Kidney (tissue), 14 donors: Measurements from ENCODE around the gene NLRP12. TPM values are rescaled to one million over a fixed set of nuclear protein-coding genes. Genes with fewer than 3 reads are reported as not detected.

Experiments
- DNase-seq, 5 donors: peaks; one replicate each; pipeline ENCODE4 v3.0.0-alpha.2; 2013 to 2020
- FAIRE-seq: peaks from 2 replicates; lab custom pipeline; 2012; peaks lifted over from hg19 to GRCh38; lab: Jason Lieb, UNC
- H3K27ac ChIP-seq, 2 donors: one replicate each; pipeline ENCODE4 v1.7.0; 2013; ENCODE audit warnings: low read depth in 2 of 2, low read length in 2 of 2, inconsistent platforms in 1 of 2
- H3K27me3 ChIP-seq: one replicate; pipeline ENCODE4 v1.7.1; 2013; ENCODE audit warnings: low read length, inconsistent platforms; ENCODE audit not compliant: control insufficient read depth, insufficient read depth
- H3K36me3 ChIP-seq, 3 donors: one replicate each; pipeline versions ENCODE4 v1.7.0 to v1.7.1; 2013; ENCODE audit warnings: low read length in 3 of 3, control low read depth in 1 of 3, inconsistent platforms in 1 of 3; ENCODE audit not compliant: insufficient read depth in 3 of 3, control insufficient read depth in 2 of 3
- H3K4me1 ChIP-seq, 3 donors: one replicate each; pipeline versions ENCODE4 v1.7.0 to v1.7.1; 2013; ENCODE audit warnings: low read length in 3 of 3, inconsistent platforms in 1 of 3, low read depth in 1 of 3; ENCODE audit not compliant: control insufficient read depth in 2 of 3, insufficient read depth in 2 of 3
- H3K4me3 ChIP-seq, 3 donors: one replicate each; pipeline versions ENCODE4 v1.7.0 to v1.8.1; 2013; ENCODE audit warnings: low read length in 3 of 3, control low read depth in 1 of 3, inconsistent platforms in 1 of 3
- H3K9ac ChIP-seq, 3 donors: one replicate each; pipeline versions ENCODE4 v1.7.0 to v1.7.1; 2013; ENCODE audit warnings: low read length in 3 of 3, control low read depth in 1 of 3, inconsistent platforms in 1 of 3
- H3K9me3 ChIP-seq, 3 donors: one replicate each; pipeline versions ENCODE4 v1.7.0 to v1.7.1; 2013; ENCODE audit warnings: low read length in 3 of 3, control low read depth in 1 of 3, inconsistent platforms in 1 of 3; ENCODE audit not compliant: control insufficient read depth in 2 of 3, insufficient read depth in 1 of 3
- CTCF ChIP-seq: IDR thresholded peaks from 3 replicates; pipeline ENCODE4 v1.5.1; 2012; ENCODE audit warnings: mild to moderate bottlenecking, moderate library complexity, borderline replicate concordance; ENCODE audit not compliant: insufficient read depth; ENCODE audit errors: extremely low read depth
- intact Hi-C: fragments of 100-400 bp; cut with DNase I; formaldehyde crosslinking; loops from one replicate; pipeline ENCODE4 v1.11.1; 2022
- polyA plus RNA-seq: library from polyadenylated mRNA; stranded (reverse); fragments of 350-450 nt; fragmentation: Illumina TruSeq; extraction: RNeasy Lipid Tissue Mini Kit (QIAGEN cat#74804); gene quantifications from one replicate; pipeline ENCODE4 v1.2.3, GENCODE V29; 2014; ENCODE audit warnings: low read depth, low replicate concordance; ENCODE audit not compliant: insufficient read depth
- total RNA-seq: library from RNA; stranded (reverse); fragmentation: NEBNext Ultra II Directional; extraction: Animal tissue kit (Norgen Biotek cat#: 25700); gene quantifications from one replicate; pipeline ENCODE4 v1.2.1, GENCODE V29; 2021
- donor health status: control.
- donor health status: control.
- donor health status: control.
- donor health status: control.
- donor health status: control.
- donor health status: DM: yes; HTN: yes; CAD: no.
- donor health status: Normal renal cell carcinoma (clear cell type).

The NLRP12 gene
- total and polyA plus RNA-seq, 2 donors from 2014 or later = 1.1 TPM; not detected in 1

- H3K9me3 ChIP-seq = no peaks in the 10 kb centered on the region
- TF ChIP-seq CTCF = no peak
- FAIRE-seq = no peak
These were observed 29.1 kb downstream of the NLRP12 start for GRCh38 chr19:53795019-53795418.

DNA sequence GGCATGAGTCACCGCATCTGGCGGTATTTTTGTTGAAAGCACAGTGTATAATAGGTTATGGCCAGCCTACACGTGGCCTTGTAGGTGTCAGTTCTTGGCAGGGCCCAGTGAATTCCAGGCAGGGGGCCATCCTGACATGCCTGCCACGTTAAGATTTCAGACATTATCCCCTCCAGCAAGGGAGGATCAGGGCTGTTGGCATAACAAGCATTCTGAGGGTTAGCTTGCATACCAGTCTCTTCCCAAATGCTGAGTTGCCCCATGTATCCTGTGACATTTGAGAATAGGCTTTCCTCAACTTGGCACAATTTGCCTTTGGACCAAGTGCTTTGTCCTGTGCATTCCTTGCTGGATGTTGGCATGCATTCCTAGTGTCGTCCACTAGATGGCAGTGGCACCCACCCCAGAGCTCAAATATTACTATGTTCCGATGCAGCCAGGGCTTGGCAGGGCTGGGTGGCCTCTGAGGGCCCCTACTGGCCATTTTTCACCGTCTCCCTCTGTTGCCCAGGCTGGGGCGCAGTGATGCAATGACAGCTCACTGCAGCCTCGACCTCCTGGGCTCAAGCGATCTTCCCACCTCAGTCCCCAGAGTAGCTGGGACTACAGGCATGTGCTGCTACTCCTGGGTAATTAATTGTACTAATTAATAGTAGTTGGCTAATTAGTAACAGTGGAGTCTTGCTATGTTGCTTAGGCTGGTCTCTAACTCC is 31.2 kb downstream of the NLRP12 start:
- no peak overlapping the region for H3K27ac ChIP-seq
- no peak overlapping the region for H3K4me3 ChIP-seq
- H3K9ac ChIP-seq = no peak overlapping the region
- DNase-seq (peak; percentile 89 to 90 (median 90)), FAIRE-seq (peak; percentile 84)
- H3K9me3 ChIP-seq = no peaks in the 10 kb centered on the region
- H3K4me1 ChIP-seq = no peaks in the 10 kb centered on the region
- no peaks in the 10 kb centered on the region for H3K27me3 ChIP-seq
- intact Hi-C loops = no loop called here
- TF ChIP-seq CTCF = peak; percentile 84
- no peaks in the 10 kb centered on the region for H3K36me3 ChIP-seq

More at GRCh38 chr19:53795019-53795418, 29.1 kb downstream of the NLRP12 start:
- no peaks in the 10 kb centered on the region for H3K4me1 ChIP-seq
- no peak for DNase-seq
- intact Hi-C loops = no loop called here
- no peaks in the 10 kb centered on the region for H3K36me3 ChIP-seq
- no peak overlapping the region for H3K4me3 ChIP-seq
- H3K27ac ChIP-seq = no peak overlapping the region
- H3K9ac ChIP-seq = no peak overlapping the region
- no peaks in the 10 kb centered on the region for H3K27me3 ChIP-seq

DNA sequence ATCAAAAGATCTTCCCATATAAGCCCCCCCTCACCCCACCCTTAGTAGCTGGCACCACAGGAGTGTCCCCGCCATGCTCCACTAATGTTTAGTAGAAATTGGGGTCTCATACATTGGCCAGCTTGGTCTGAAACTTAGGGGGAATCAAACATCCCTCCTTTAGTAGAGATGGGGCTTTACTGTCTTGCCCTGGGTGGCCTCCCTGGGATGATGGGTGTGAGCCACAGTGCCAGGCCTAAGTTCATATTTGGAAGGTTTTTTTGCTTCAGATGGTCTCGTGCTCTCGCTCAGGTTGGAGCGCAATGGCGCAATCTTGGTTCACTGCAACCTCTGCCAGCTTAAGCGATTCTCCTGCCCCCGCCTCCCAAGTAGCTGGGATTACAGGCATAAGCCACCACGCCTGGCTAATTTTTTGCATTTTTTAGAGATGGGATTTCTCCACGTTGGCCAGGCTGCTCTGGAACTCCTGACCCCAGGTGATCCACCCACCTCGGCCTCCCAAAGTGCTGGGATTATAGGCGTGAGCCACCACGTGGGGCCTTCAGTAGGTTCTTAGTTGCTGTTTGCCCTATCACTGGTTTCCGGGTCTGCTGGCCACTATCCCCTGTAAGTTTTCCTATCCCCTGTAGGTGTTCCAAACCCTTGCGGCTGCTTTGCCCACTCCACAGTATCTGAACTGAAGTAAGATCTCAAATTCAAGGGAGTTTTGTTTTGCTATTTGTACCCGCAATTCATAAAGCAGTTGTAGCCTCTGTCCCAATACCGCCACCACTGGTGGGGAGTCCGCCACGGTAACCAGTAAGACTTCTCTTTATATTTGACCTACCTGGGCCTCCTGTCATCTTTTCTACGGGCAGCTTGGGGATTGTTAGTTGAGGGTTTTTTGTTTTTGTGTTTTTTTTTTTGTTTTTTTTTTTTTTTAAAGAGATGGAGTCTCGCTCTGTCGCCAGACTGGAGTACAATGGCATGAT is 34.1 kb downstream of the NLRP12 start:
- no peak overlapping the region for H3K9ac ChIP-seq
- H3K36me3 ChIP-seq = no peaks in the 10 kb centered on the region
- FAIRE-seq (no peak), DNase-seq (no peak)
- H3K4me3 ChIP-seq = no peak overlapping the region
- no peak for TF ChIP-seq CTCF
- no peaks in the 10 kb centered on the region for H3K27me3 ChIP-seq
- H3K4me1 ChIP-seq = no peaks in the 10 kb centered on the region
- intact Hi-C loops = no loop called here
- H3K27ac ChIP-seq = no peak overlapping the region
- no peaks in the 10 kb centered on the region for H3K9me3 ChIP-seq
